ENCODE measurements around the gene RSPO4.

DNA sequence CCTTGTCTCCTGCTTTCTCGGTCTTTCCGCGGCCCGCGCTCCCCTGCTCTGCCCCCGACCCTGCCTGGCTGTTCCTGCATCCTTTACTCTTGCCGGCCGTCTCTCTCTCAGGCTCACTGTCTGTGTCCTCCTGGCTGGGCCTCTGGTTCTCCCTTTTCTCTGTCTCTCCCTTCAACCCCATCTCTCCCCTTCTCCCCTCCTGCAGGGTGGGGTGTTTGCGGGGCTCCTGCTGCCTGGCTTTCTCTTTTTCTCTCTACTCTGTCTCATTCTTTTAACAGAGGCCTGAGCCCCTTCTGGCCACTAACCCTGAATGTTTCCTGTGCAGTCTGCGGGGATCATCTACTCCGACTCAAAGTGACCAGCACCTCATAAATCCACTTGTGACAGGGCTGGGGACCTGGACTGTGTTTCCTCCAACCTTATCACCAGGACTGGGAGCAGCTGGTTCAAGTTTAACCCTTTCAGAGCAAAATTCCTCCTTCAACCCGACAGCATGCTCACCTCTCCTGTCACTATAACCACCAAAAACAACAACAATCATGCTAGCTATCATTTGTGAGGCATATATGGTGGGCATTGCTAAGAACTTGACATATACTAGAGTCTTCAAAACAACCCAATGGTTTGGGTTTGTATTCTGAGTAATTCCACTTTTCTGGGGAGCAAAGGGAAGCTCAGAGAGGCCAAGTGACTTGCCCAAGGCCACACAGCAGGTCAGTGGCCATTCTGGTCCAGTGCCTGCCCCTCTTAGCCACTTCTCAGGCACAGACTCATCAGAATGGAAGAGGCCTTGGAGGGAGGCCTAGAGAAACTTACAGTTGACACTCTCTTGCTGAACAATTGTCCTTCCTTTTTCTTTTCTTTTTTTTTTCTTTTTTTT lies 811 bp upstream of the RSPO4 start:
- TF ChIP-seq, protein P1, sequence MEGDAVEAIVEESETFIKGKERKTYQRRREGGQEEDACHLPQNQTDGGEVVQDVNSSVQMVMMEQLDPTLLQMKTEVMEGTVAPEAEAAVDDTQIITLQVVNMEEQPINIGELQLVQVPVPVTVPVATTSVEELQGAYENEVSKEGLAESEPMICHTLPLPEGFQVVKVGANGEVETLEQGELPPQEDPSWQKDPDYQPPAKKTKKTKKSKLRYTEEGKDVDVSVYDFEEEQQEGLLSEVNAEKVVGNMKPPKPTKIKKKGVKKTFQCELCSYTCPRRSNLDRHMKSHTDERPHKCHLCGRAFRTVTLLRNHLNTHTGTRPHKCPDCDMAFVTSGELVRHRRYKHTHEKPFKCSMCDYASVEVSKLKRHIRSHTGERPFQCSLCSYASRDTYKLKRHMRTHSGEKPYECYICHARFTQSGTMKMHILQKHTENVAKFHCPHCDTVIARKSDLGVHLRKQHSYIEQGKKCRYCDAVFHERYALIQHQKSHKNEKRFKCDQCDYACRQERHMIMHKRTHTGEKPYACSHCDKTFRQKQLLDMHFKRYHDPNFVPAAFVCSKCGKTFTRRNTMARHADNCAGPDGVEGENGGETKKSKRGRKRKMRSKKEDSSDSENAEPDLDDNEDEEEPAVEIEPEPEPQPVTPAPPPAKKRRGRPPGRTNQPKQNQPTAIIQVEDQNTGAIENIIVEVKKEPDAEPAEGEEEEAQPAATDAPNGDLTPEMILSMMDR (IDR thresholded peaks at IDR 0.05; ENCODE audit: low read depth, low read length) = no peak
- no peak for TF ChIP-seq POLR2A (IDR thresholded peaks at IDR 0.05; ENCODE audit: extremely low read depth, insufficient read length)
- TF ChIP-seq, protein P2, sequence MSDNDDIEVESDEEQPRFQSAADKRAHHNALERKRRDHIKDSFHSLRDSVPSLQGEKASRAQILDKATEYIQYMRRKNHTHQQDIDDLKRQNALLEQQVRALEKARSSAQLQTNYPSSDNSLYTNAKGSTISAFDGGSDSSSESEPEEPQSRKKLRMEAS (IDR thresholded peaks at IDR 0.05; ENCODE audit: low read depth, low read length) = no peak
- TF ChIP-seq MYC (IDR thresholded peaks at IDR 0.05; ENCODE audit: low read depth, low read length) = no peak
